Prostate gland (tissue), 2 donors: ENCODE data around the gene XG.

Experiments used
- CTCF ChIP-seq, 4 experiments: fragments of 200-600 bp in 2 of 4; fragments of 450-650 bp in 2 of 4; sonication (generic) in 2 of 4; IDR thresholded peaks; 1 replicate in 3 of 4; 2 replicates in 1 of 4; pipeline ENCODE4 v1.5.1; 2016 to 2019; ENCODE audit warnings: antibody characterized with exemption in 4 of 4, mild to moderate bottlenecking in 2 of 4, moderate library complexity in 2 of 4
- POLR2A ChIP-seq: fragments of 450-650 bp; IDR thresholded peaks from one replicate; pipeline ENCODE4 v1.6.1; 2016; ENCODE audit warnings: antibody characterized with exemption, mild to moderate bottlenecking

DNA sequence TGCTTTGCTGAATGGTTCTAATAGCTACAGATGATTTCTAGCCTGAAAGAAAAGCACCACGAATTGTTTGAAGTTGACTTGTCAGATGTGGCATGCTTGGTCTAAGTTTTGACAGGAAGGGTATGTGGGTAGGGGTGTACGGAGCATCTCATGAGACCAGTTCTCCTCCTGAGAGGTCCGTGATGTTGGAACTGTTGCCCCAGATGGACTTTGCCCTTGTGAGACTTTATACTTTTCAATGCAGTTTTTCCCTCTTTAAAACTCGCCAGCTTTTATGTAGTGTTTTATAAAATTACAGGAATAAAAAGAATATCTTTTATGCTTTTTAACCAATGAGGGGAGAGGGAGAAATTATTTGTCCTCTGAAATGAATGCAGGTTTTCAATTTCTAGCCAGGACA lies 16.6 kb upstream of the XG start:
- no peak for TF ChIP-seq CTCF (IDR thresholded peaks at IDR 0.05)
- no peak for TF ChIP-seq POLR2A
